Small intestine (tissue), 7 donors: Measurements from ENCODE around the gene IRAK2. TPM values are rescaled to one million over a fixed set of nuclear protein-coding genes. Genes with fewer than 3 reads are reported as not detected.
"Not testable (repeated sequence)": the region's sequence is repeated elsewhere in the genome, so short reads cannot be mapped to it uniquely, and the experiment has no call there.

Source experiments
- DNase-seq, 2 donors: peaks; one replicate each; pipeline versions ENCODE4 v3.0.0 to v3.0.0-alpha.2; 2013
- FAIRE-seq: peaks from 2 replicates; lab custom pipeline; 2012; peaks lifted over from hg19 to GRCh38; lab: Jason Lieb, UNC
- H3K27ac ChIP-seq, 3 donors: one replicate each; pipeline ENCODE4 v1.5.1; 2013; ENCODE audit warnings: low read length in 2 of 3, mild to moderate bottlenecking in 2 of 3, control low read depth in 1 of 3, inconsistent platforms in 1 of 3, low read depth in 1 of 3, moderate library complexity in 1 of 3
- H3K27me3 ChIP-seq, 3 donors: one replicate each; pipeline ENCODE4 v1.6.1; 2013; ENCODE audit warnings: low read length in 3 of 3, inconsistent platforms in 1 of 3; ENCODE audit not compliant: control insufficient read depth in 3 of 3, insufficient read depth in 3 of 3
- H3K36me3 ChIP-seq, 3 donors: one replicate each; pipeline ENCODE4 v1.6.1; 2013; ENCODE audit warnings: low read length in 3 of 3, inconsistent platforms in 1 of 3, low read depth in 1 of 3, mild to moderate bottlenecking in 1 of 3, moderate library complexity in 1 of 3; ENCODE audit not compliant: control insufficient read depth in 3 of 3, insufficient read depth in 2 of 3
- H3K4me1 ChIP-seq, 3 donors: one replicate each; pipeline ENCODE4 v1.6.1; 2013; ENCODE audit warnings: low read length in 2 of 3, inconsistent platforms in 1 of 3, low read depth in 1 of 3, mild to moderate bottlenecking in 1 of 3, moderate library complexity in 1 of 3; ENCODE audit not compliant: control insufficient read depth in 3 of 3, insufficient read depth in 2 of 3
- H3K4me3 ChIP-seq, 3 donors: one replicate each; pipeline ENCODE4 v1.5.1; 2013; ENCODE audit warnings: low read length in 3 of 3, control low read depth in 1 of 3, inconsistent platforms in 1 of 3, low read depth in 1 of 3, mild to moderate bottlenecking in 1 of 3, moderate library complexity in 1 of 3
- H3K9me3 ChIP-seq, 2 donors: one replicate each; pipeline ENCODE4 v1.6.1; 2013; ENCODE audit warnings: low read depth in 1 of 2, low read length in 1 of 2; ENCODE audit not compliant: control insufficient read depth in 2 of 2, insufficient read depth in 1 of 2
- WGBS, 3 donors: extraction: QIAGEN DNeasy Blood & Tissue Kit; methylation state at CpG; one replicate each; pipeline ENCODE4 v1.1.7; 2013; 5-methylcytosine and 5-hydroxymethylcytosine counted together
- polyA plus RNA-seq, 4 donors: library from polyadenylated mRNA; stranded (reverse) in 3 of 4; unstranded in 1 of 4; fragments of 200-250 nt in 3 of 4; fragments of 120-200 nt in 1 of 4; gene quantifications; one replicate each; pipeline versions ENCODE4 v1.2.1 to v1.2.3, GENCODE V29; 2013
- donor health status: healthy with polysubstance abuse.
- donor health status: control.
- donor health status: control.
- donor health status: Bipolar disorder and iron deficiency.
- donor health status: healthy.

IRAK2 gene
- polyA plus RNA-seq, 4 donors, result 1.2 to 6.8 (median 3.1) TPM

- Histone ChIP-seq H3K4me1 (peaks cover 0 to 4% (median 3%) of the 10 kb centered on the region in 3 donors), H3K9me3 (peaks cover 0 to 28% of the 10 kb centered on the region in 2 donors), H3K27ac (no peak overlapping the region), H3K4me3 (peak overlapping the region in 1 of 3 donors; percentile 12), H3K27me3 (no peaks in the 10 kb centered on the region), H3K36me3 (no peaks in the 10 kb centered on the region)
- DNase-seq (no peak), FAIRE-seq (no peak)
- WGBS, 3 donors, result 92 to 94% (median 93%) methylated on average over 5 of the region's 5 CpGs
Observed at GRCh38 chr3:10166213-10166604, 1.5 kb downstream of the IRAK2 start.

- no peaks in the 10 kb centered on the region for H3K27me3 ChIP-seq
- FAIRE-seq (no peak), DNase-seq (peak; percentile 46 to 84)
- no peak overlapping the region for H3K4me3 ChIP-seq
- H3K9me3 ChIP-seq, result peaks cover 0 to 28% of the 10 kb centered on the region in 2 donors
- no peaks in the 10 kb centered on the region for H3K36me3 ChIP-seq
- H3K4me1 ChIP-seq, result peaks cover 0 to 4% (median 3%) of the 10 kb centered on the region in 3 donors
- H3K27ac ChIP-seq, result no peak overlapping the region
- 19 to 58% (median 36%) methylated on average over 8 of the region's 8 CpGs for WGBS, 3 donors
Observed at GRCh38 chr3:10169000-10169496, 4.3 kb downstream of the IRAK2 start.

DNA sequence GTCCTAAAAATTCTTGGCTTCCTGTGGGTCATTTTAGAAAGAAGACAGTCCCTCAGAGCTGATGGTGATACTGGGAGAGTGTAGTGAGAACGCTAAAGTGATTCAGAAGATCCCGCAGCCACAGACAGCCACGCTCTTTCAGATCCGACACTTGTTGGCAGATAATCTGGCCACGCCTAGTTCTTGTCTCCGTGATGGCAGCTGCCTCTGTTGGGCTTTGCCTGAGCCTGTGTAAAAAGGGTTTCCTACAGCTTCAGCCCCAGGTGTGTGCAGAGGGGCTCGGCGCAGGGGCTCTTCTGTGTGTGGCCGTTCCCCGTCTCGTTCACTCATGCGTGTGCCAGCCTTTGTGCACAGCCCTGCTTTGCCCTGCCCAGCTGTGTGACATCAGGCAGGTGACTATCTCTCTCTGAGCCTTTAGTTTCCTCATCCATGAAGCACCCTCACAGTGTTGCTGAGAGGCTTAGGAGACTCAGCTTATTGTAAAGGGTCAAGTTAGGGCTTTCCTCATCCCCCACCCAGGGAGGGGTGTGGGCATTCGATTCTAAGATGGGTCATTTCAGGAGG is 6.3 kb downstream of the IRAK2 start:
- Histone ChIP-seq H3K36me3 (no peaks in the 10 kb centered on the region), H3K27me3 (no peaks in the 10 kb centered on the region), H3K27ac (no peak overlapping the region), H3K9me3 (peaks cover 0 to 28% of the 10 kb centered on the region in 2 donors), H3K4me3 (no peak overlapping the region), H3K4me1 (peaks cover 0 to 4% (median 0%) of the 10 kb centered on the region in 3 donors)
- FAIRE-seq, result no peak
- DNase-seq, result peak in 1 of 2 donors; percentile 33
- 59 to 77% (median 69%) methylated on average over 13 of the region's 13 CpGs for WGBS, 3 donors

GRCh38 chr3:10173095-10173925 is 8.6 kb downstream of the IRAK2 start:
- Histone ChIP-seq H3K9me3 (peaks cover 0 to 21% of the 10 kb centered on the region in 2 donors), H3K4me3 (no peak overlapping the region), H3K4me1 (peaks cover 0 to 4% (median 0%) of the 10 kb centered on the region in 3 donors), H3K27ac (peak overlapping the region in 1 of 3 donors; percentile 59), H3K36me3 (peaks cover 0 to 2% (median 2%) of the 10 kb centered on the region in 3 donors), H3K27me3 (no peaks in the 10 kb centered on the region)
- no peak for FAIRE-seq
- DNase-seq, result no peak
- 82 to 90% (median 85%) methylated on average over 10 of the region's 10 CpGs for WGBS, 3 donors

DNA sequence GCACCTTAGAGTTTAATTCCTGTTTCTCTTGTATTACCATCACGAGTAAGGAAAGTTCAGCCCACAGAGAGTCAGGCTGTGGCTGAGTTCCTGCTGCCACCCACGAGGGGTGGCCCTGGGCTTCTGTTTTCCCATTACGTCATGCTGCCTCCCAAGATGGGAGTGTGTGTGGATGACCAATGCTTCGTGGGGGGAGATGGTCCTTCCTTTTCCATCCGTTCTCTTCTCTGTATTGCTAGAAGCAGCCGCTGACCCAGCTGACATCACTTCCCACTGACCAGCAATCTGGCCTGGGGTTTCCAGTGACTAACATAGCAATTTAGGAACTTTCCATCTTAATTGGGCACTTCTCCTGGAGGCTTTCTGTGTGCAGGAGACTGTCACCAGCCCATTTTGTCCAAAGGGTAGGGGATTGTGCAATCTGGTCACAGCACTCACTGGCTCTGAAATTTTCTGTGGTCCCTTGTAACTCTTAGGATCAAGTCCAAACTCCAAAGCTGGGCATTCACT is 9.3 kb downstream of the IRAK2 start:
- Histone ChIP-seq H3K27ac (peak overlapping the region in 1 of 3 donors; percentile 59), H3K9me3 (peaks cover 0 to 14% of the 10 kb centered on the region in 2 donors), H3K4me3 (no peak overlapping the region), H3K36me3 (peaks cover 0 to 4% (median 2%) of the 10 kb centered on the region in 3 donors), H3K4me1 (peaks cover 0 to 4% (median 0%) of the 10 kb centered on the region in 3 donors), H3K27me3 (no peaks in the 10 kb centered on the region)
- DNase-seq (no peak), FAIRE-seq (no peak)
- 45 to 69% (median 65%) methylated on average over 6 of the region's 6 CpGs for WGBS, 3 donors

GRCh38 chr3:10175334-10175733 is 10.6 kb downstream of the IRAK2 start:
- not testable (repeated sequence) for H3K36me3 ChIP-seq, H3K27me3 ChIP-seq, FAIRE-seq, H3K4me1 ChIP-seq, H3K4me3 ChIP-seq, DNase-seq, H3K9me3 ChIP-seq, H3K27ac ChIP-seq
- WGBS, 3 donors, result 94 to 100% (median 98%) methylated on average over 7 of the region's 7 CpGs

GRCh38 chr3:10176150-10176549 is 11.4 kb downstream of the IRAK2 start:
- H3K27me3 ChIP-seq, H3K4me3 ChIP-seq, DNase-seq, FAIRE-seq, H3K9me3 ChIP-seq, H3K36me3 ChIP-seq, H3K4me1 ChIP-seq, H3K27ac ChIP-seq: not testable (repeated sequence)
- WGBS, 3 donors, result 85 to 98% (median 96%) methylated on average over 4 of the region's 4 CpGs

DNA sequence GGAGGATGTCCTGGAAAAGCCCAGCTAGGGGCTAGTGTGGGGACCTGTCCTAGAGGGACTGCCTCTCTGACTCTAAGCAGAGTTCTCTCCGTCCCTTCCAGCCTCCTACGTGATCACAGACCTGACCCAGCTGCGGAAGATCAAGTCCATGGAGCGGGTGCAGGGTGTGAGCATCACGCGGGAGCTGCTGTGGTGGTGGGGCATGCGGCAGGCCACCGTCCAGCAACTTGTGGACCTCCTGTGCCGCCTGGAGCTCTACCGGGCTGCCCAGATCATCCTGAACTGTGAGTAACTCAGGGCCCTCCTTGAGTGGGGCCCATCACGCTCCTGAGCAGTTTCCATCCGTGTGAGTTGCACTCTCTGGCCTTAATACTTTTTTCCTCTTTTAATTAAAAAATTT is 13.0 kb downstream of the IRAK2 start:
- Histone ChIP-seq H3K4me3 (no peak overlapping the region), H3K27me3 (no peaks in the 10 kb centered on the region), H3K27ac (no peak overlapping the region), H3K9me3 (no peaks in the 10 kb centered on the region), H3K36me3 (peaks cover 0 to 4% (median 2%) of the 10 kb centered on the region in 3 donors), H3K4me1 (no peaks in the 10 kb centered on the region)
- WGBS, 3 donors, result 89 to 92% (median 91%) methylated on average over 12 of the region's 12 CpGs
- no peak for DNase-seq
- FAIRE-seq, result no peak
